Panc1 (cell line): ENCODE measurements around the gene VCPKMT.

Source experiments
- CTCF ChIP-seq: fragments of 450-650 bp; IDR thresholded peaks from 2 replicates; pipeline ENCODE4 v1.5.1; 2017; ENCODE audit warnings: mild to moderate bottlenecking
- POLR2AphosphoS5 ChIP-seq: IDR thresholded peaks from 2 replicates; pipeline ENCODE4 v1.6.1; 2012; ENCODE audit warnings: mild to moderate bottlenecking, low read depth, low read length, moderate library complexity
- SIN3A ChIP-seq: IDR thresholded peaks from 2 replicates; pipeline ENCODE4 v1.6.1; 2012; ENCODE audit warnings: low read depth, mild to moderate bottlenecking, low read length, moderate library complexity, borderline replicate concordance; ENCODE audit not compliant: insufficient read depth

- TF ChIP-seq CTCF: no peak
- TF ChIP-seq POLR2AphosphoS5: no peak
- TF ChIP-seq SIN3A: no peak
Observed at GRCh38 chr14:50063876-50064420, 52.4 kb downstream of the VCPKMT start.
